GM18517 (cell line): ENCODE data around the gene EVI5.
"Not testable (repeated sequence)": the region's sequence is repeated elsewhere in the genome, so short reads cannot be mapped to it uniquely, and the experiment has no call there.

Experiments used
- ATAC-seq: cut with Tn5 transposase; IDR thresholded peaks from one replicate; pipeline ENCODE4 v1.9.1; 2021; ENCODE audit warnings: mild to moderate bottlenecking, moderate library complexity; ENCODE audit not compliant: unreplicated experiment

Gene EVI5

DNA sequence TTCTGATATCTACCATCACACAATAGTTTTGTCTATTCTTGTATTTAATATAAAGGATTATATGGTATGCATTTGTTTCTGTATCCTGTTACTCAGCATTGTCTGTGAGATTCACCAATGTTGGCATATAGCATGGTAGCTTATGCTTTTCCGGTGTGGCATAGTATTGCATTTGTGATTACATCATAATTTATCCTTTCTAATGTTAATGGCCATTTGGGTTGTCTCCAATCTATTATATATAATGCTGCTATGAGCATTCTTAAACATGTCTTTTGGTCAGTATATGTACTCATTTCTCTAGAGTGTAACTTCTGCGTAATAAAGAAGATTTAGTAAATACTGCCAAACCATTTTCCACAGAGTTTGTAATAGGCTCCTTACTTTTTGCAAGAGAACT lies 257.2 kb downstream of the EVI5 start:
- ATAC-seq, result no peak

DNA sequence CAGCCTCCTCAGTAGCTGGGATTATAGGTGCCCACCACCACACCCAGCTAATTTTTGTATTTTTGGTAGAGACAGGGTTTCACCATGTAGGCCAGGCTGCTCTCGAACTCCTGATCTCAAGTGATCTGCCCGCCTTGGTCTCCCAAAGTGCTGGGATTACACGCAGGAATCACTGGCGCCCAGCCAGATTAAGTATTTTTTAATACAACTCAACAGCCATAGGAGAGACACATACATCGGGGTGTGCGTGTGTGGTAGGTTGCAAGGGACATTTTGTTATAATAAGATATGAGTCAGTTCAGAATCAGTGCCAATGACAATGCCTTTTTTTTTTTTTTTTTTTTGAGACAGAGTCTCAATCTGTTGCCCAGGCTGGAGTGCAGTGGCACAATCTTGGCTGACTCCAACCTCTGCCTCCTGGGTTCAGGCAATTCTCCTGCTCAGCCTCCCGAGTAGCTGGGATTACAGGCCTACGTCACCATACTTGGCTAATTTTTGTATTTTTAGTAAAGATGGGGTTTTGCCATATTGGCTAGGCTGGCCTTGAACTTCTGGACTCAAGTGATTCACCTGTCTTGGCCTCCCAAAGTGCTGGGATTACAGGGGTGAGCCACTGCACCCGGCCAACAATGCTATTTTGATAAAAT lies 259.8 kb downstream of the EVI5 start:
- not testable (repeated sequence) for ATAC-seq

DNA sequence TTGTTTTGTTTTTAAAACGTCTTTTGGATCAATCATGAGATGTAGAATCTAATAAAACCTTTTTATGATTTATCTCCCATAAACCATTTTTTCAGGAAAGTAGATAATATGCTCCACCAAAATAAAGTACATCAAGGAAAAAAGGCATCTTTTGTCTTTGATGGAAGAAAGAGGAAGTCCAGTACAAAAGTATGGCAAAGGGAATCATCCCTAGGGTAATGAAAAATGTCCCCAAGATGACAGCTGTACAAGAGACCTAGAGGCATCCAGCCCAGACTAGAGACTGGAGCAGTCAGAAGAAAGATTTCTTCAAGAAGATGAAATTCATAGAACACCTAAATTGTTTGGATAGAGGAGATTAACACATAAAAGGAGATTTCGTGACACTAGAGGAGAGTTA lies 265.9 kb downstream of the EVI5 start:
- no peak for ATAC-seq

DNA sequence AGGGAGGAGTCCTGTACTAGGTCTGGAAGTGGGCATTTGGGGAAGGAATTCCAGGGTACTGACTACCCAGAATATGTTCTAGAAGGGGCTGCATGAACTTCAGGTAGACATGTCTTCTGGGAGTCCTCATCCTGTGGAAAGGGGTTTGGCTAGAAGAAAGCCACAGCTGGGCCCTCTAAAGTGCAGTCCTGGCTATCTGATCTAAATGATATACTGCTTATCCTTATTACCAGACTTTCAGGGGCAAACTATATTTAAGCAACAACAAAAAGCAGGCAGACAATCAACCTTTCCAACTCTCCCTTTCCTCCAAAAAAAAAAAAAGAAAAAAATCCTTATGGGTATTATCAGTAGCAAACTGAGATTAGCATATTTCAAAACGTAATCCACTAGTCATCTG lies 268.3 kb downstream of the EVI5 start:
- ATAC-seq, result no peak

DNA sequence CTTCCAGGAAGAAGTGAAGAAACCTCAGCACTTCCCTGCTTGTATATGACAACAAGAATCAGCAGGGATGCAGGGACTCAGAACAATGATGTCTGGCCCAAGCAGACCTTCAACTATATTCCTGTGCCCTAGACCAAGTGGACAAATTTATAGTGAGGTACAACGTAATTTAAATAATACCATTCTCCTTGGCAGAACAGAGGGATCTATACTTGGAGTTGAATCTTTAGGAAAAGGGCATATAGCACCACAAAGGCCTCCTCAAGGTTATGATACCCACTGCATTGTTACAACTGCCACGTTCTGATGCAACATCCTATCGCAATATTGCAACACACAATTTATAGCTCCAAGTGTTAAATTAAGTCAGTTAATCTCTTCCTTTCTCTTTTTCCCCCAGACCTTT lies 269.1 kb downstream of the EVI5 start:
- ATAC-seq, result no peak

DNA sequence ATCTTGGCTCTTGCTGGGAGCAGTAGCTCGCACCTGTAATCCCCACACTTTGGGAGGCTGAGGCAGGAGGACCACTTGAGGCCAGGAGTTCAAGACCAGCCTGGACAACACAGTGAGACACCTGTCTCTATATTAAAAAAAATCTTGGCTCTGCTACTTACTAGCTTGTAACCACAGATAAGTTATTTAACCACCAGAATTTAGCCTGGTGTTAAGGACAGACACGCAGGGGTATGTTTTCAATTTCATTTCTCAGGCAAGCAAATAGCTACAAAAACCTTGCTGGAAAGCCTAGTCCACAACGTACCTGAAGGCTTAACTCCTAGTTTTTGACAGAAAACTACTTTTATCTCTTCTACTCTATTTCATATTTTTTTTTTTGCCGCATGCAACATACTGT lies 273.4 kb downstream of the EVI5 start:
- no peak for ATAC-seq

DNA sequence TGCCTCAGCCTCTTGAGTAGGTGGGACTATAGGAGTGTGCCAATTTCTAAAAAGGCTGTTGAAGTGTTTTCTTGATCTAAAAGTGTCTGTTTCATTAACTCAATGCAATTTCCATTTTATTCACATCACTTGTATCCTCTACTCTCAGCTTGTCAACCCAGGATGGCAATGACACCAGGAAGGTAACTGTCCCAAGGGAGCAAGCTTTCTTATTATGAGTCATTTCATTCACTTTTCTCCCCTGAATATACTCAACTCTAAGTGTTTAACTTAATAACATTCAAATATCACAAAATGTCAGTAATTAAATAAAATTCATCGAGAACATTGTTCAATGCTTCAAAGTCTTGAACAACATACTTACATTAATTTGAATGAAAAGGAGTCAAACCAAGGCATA lies 275.3 kb downstream of the EVI5 start:
- ATAC-seq, result no peak

DNA sequence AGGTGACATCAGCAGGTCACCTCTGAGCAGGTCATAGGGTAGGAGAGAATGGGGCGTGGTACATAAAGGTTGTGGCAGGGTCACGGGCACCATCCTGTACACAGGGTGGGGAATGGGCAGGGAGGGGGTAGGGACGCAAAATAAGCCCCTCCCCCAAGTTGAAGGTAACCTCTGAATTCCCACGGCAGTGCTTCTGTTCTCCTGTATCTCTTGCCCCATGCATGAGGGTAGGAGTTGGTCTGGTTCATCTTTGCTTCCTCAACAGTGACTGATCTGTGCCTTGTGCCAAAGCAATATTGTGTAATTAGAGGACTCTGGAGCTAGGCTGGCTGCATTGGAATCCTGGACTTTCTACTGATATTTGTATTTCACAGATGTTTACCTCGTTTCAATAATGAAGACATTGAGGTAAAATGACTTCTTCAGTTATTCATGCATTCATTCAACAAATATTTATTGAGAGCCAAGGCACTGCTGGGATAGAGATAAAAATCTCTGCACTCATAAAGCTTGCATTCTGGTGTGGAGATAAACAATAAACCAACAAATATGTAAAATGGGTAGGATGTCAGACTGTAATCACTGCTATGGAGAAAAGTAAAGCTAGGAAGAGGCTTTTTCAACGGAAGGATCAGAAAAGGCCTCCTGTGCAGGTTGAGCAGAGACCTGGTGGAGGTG lies 279.8 kb downstream of the EVI5 start:
- no peak for ATAC-seq

DNA sequence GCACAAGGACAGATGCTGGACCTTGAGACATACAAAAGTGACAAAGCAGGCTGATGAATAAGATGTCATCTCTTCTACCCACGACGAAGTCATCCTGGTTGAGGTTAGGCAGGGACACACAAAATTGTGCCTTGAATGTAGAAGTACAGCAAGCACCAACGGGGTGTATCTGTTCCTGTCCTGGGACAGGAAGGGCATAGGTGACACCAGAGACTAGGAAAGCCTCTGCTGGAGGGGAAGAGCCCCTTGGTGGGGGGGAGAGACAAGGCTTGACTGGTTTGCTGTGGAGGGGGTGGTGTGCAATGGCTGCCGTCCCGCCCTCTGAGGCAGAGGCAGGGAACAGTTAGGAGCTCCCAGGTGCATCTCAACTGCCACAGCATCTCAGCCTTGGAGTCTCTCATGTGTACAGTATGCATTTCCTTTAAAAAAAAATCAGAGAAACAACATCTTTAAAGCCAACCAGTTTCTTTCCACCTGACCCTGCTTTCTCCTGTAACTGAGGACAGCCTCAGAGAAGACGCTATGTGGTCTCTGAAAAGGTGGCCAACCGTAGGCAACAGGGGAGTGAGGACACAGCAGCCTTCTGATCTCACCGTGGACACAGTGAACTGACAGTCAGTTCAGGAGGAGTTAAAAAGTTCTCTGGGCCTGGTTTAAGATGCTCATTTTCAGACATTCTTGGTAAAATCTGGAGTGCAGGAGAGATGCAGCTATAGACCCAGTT lies 280.5 kb downstream of the EVI5 start:
- no peak for ATAC-seq

DNA sequence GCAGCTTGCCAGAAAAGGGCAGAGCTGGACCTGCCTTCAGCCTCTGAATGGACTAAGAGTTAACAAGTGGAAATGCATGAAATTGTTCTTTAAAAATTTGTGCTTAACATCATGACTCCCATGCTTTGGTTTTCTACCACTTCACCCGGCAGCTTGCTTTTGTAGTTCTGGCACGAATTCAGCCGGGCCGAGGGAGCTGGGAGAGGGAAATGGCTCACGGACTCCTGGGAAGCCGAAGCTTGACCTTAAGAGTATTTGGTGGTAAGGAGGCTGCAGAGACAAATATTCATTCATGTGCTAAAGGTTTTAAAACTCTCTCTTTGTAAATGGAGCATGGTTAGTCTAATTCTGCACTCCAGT lies 281.0 kb downstream of the EVI5 start:
- ATAC-seq, result no peak

DNA sequence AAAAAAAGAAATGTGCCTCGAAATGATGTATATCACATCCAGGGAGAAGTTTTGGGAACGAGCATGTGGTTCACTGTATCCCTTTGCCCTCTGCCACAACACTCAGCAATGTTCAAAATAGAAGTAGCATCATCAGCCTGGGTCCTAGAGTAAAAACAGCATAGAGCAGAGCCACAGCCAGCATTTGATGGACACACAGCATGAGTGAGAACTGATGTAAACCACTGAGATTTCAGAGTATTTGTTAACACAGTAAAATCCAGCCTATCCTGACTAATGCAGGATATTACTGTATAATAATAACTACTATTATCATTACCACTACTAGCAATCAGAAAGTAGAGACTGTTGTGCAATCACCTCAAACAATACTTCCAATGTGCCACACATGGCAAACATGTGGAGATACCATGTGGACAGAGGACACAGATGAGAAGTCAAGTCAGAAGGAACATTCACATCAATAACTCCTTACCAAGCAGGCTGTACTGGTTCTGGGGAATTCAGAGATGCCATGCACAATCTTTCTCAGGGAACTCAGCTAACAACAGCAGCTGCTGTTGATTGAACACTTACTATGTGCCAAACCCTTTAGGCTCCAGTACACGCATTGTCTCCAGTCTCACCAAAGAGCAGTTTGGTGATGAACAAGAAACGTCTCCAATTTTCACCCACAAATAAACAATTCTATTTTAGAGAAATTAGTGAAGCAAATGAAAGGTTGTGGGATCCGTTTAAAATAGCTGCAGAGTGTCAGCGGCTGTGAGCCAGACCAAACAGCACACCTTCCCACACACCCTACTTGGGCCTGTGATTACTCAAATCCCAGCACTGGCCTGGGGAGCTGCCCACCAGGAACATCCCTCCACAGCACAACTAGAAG lies 281.6 kb downstream of the EVI5 start:
- no peak for ATAC-seq

DNA sequence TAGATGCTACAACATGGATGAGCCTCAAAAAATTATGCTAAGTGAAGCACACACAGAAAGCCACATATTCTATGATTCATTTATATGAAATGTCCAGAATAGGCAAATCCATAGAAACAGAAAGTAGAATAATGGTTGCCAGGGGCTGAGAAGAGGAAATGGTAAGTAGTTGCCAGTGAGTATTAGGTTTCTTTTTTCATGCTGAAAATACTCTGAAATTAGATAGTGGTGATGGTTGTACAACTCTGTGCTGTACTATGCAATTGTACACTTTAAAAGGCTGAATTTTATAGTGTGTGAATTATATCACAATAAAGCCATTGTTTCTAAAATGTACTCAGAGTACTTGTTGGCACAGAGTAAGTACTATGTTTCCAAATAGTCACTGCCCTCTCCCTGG lies 282.7 kb downstream of the EVI5 start:
- ATAC-seq, result peak; percentile 91

DNA sequence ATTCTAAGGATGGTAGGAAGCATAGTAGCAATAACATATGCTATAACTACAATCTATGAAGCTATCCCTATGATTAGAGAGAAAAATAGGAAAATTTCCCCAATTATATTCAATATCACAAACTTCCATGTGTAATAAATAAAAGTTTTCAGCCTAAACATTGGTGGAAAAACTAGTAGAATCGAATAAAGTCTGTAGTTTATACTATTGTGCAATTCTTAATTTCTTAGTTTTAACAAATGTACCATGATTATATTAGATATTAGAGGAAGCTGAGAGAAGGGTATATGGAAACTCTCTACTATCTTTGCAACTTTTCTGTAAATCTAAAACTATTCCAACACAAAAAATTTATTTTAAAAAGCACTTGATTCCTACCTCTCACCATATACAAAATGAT lies 284.4 kb downstream of the EVI5 start:
- no peak for ATAC-seq

DNA sequence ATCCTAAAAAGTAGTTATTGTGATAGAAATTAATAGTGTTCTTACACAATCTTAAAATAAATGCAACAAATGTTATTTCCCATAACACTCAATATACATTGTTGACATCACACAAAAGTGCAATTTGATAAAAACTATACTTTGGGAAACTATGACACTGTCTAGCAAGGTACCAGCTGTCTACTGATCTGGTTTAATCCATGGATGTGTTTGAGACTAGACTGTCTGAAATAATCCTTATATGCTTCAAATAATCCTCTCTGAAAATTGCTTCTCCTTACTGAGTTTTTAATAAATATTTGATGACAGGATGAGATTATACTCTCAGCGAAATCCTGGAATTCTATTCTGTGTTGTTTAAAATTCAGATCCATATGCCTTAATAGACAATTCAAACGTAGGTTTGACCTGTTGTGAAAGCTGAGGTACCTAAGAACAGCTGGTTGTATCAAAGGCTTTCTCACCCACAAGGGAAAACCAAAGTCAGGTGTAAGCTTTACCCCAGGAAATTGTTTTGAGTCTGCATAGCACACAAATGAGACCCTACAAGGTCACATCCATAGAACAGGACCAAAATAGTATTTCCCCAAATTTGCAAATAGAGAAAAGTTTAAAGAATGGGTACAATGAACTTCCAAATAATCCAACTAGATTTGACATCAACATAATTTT lies 289.4 kb downstream of the EVI5 start:
- no peak for ATAC-seq

DNA sequence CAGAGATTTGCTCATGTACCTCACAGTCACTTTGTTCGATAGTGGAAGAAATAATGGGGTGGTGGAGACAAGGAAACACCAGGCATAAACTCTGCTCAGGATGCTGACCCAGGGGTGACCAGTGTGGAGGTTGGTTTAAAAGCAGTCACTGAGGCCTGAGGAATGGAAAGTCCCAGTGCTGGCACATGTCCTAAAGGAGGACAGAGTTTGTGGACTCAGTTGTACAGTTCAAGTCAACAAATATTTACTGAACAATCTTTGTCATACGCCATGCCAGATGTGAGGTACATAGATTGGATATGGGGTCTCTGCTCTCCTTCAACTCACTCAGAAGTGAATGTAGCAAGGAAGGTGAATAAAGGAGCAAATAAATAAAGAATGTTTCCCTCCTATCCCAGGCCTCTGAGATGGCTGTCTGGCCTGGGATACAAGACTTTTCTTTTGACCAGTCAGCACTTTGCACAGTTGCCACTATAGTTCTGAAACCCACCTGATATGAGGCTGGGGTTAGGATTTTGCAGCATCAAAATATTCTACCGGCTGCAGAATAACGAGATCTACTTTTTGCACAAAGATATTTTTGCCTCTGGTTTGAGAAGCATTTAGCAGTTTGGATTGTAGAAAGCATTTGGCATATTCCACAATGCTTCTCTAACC lies 290.3 kb downstream of the EVI5 start:
- no peak for ATAC-seq

DNA sequence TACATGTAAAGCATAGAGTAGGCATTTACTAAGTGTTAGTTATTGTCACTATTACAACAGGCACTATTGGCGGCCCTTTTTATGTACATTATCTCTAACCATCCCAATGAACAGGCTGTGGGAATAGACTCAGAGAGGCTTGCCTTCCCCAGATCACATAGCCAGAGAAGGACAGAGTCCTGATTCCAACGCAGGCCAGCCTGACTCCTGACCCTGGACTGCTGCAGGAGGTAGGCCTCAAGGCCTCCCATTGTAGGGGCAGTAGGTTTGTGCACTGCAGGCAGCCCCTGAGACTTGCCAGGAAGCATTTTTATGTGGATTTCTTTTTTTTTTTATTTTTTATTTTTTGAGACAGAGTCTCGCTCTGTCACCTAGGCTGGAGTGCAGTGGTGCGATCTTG lies 291.8 kb downstream of the EVI5 start:
- ATAC-seq, result no peak

DNA sequence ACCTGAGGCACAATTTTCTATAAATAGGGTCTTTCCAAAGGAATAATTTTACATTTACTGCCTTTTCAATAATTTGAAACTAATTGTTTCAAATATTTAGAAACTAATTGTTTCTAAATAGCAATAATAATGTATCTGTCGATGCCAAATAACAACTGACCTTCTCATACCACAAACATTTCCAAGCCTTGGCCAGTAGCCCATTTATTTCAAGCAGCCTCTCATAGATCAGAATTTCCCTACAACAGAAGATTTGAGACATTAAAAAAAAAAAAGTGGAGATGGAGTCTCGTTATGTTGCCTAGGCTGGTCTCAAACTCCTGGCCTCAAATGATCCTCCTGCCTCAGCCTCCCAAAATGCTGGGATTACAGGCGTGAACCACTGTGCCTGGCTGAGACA lies 296.1 kb downstream of the EVI5 start:
- ATAC-seq, result no peak

DNA sequence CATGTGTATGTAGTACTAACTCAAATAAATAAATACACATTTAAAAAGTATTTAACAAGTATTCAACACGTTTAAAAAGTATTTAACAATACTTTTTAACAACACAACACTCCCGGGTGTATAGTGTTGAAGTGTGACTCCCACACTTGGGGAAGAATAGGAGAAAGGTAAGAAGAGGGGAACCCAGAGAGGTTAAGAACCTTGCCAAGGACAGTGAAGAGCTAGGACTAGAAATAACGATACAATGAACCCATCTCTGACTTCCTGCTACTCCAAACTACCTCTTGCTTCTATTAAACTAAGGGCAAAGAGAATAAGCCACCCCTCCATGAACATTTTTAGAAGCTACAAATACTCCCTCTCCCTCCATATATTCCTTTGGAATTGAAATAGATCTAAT lies 296.5 kb downstream of the EVI5 start:
- ATAC-seq, result no peak

DNA sequence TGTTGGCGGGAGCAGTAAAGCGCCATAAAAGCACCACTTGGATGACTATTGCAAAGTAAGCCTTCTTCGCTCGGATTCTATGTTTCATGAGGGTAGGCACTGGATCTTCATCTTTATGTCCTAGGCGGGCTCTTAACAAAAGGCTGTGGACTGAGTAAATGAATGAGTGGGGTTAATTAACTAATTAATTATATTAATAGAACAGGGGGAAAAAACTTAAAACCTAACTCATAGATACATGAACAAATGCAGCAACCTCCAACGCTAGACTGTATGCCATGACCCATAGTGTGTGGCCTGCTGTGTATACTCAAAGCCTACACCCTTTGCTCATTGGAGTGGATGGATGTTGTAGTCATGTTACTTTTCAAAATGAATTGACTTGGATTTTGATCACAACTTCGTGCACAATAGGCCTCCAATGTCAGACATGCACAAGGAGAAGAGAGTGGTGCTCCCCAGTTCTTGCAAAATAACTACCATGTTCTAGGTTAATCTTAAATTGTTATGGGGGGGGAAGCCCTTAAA lies 297.8 kb downstream of the EVI5 start:
- ATAC-seq, result no peak
